Activated CD4-positive, CD25-positive, alpha-beta regulatory T cell treated with anti-CD3 and anti-CD28 coated beads, Interleukin-2, amount 50 U/mL, for 72 hours (primary cell): ENCODE measurements around the gene WDR77.
A peak's percentile ranks its signal among the peaks of the same experiment; 100 is the strongest.

ENCODE experiments used
- DNase-seq: peaks from one replicate; pipeline ENCODE4 v3.0.0; 2021

Gene WDR77

DNA sequence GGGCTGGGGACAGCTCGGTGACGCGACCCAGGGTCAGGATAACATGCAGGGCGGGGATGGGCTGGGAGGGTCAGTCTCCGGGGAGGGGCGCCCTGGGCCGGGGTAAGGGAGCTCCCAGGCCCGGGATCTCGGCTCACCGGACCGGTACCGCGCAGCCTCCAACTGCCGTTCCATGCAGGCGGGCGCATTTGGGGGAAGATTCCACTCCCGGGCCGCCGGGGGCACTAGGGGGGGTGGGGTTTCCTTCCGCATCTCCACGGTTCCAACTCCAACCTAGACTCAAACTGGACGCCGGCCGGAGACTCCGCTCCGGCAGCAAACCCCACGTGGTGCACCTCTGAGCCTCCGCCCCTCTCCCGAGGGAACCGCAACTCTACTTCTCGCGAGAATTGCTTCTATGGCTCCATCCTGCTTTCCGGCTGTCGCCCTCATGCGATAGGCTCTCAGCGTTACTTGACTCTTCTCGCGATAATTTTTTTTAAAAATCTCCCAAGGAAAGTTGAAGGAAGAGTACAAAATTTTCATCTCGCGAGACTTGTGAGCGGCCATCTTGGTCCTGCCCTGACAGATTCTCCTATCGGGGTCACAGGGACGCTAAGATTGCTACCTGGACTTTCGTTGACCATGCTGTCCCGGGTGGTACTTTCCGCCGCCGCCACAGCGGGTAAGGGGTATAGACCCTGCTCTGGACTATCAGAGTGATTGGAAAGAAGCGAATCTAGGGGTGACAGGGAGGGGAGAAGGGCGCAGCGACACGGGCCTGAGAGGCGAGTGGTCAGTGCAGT, at the start of gene WDR77, which contains the start of gene ATP5PB:
TSS of gene WDR77 (minus strand) at position 339 of the 785 bp plus-strand sequence. CDS start at position 252, 87 bp downstream.
TSS of gene ATP5PB (plus strand) at position 547 of the 785 bp plus-strand sequence. CDS start at position 625, 78 bp downstream.
- DNase-seq = peak; percentile 84

DNA sequence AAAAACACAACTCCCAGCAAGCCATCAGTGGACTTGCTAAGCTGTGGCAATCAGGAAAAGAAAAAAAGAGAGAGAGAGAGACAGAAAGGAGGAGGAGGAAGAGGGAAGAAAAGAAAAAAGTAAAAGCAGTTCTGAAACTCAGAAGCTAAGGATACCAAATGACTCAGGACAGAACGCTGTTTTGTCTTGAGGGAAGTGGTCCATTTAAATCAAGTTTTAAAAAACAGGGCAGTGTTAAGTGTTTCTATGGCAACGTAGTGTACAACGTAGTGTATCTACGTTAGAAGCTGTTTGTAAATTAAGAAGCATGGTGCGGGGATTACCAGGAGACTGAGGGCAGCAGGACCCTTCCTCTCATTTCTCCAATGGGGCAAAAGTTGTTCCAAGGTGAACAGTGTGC, 48.5 kb upstream of the WDR77 start:
- DNase-seq = no peak

DNA sequence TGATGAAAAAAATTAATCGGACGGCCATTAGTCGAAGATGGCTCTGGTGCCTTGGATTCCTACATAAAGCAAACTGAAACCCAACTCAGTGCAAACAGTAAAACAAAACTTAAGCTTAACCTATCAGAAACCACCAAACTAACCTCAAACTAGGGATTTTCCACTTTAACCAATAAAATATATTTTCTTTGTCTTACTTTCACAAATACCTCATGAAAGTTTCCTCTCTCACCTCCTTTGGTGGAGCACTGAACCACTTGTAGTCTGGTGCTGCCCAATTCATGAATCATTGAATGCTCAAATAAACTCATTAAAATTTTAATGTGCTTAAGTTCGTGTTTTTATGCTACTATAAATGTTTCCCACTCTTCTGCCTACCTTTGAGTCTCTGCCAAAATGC, 47.3 kb upstream of the WDR77 start:
- DNase-seq = no peak

DNA sequence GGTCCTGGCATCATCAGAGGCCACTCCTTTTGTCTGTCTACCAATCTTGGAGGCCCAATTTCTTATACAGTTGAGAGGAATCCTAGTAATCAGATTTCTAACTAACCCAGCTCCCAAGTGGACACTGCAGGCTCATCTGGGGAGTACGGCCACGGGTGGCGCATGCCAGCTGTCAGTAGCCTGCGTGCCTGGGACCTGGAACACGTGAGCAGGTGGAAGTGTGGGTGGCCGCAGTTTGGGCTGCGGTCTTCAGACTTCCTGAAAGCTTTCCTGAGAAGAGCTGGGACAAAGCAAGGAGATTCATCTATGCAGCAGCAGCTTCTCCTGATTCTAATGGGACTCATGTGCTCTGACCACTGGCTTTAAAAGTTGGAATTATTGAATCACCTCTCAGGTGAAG, 42.0 kb upstream of the WDR77 start:
- DNase-seq = no peak

DNA sequence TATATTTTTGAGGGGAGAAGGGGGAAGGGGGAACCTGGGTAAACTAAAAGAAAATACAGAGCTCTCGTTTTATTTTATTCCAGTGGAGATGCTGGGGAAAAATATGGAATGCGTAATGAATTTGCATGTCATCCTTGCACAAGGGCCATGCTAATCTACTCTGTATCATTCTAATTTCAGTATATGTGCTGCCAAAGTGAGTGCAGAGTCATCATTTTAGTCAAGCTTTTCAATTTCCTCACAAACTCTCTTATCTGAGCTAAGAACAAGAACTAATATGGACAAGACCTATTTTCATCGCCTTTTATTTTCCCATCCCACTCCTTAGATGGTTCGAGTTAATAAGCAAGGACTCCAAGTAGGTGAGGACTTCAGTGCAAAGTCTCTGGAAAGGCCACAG, 41.2 kb upstream of the WDR77 start:
- no peak for DNase-seq

DNA sequence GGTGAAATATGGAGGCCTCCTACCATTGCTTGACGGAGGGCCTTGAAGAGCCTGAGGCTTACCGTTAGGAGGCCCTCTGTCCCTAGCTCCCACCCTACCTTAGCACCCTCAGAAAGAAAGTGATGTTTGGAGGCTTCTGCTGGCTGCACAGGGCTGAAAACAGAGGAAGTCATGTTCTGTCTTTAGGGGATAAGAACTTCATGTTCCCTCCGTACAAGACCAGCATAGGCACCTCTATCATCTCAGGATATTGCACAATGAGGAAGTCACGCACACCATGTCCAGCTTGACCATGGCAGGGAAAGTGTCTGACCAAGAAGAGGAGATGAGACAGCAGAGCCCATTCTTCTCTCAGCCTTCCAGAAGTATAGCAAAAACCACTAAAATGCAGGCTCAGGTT, 40.5 kb upstream of the WDR77 start:
- DNase-seq = no peak

- DNase-seq = no peak
Observed at GRCh38 chr1:111488669-111489068, 39.6 kb upstream of the WDR77 start.

GRCh38 chr1:111487133-111487532, 38.1 kb upstream of the WDR77 start:
- DNase-seq = no peak

GRCh38 chr1:111486431-111486830, 37.4 kb upstream of the WDR77 start:
- DNase-seq = no peak

DNA sequence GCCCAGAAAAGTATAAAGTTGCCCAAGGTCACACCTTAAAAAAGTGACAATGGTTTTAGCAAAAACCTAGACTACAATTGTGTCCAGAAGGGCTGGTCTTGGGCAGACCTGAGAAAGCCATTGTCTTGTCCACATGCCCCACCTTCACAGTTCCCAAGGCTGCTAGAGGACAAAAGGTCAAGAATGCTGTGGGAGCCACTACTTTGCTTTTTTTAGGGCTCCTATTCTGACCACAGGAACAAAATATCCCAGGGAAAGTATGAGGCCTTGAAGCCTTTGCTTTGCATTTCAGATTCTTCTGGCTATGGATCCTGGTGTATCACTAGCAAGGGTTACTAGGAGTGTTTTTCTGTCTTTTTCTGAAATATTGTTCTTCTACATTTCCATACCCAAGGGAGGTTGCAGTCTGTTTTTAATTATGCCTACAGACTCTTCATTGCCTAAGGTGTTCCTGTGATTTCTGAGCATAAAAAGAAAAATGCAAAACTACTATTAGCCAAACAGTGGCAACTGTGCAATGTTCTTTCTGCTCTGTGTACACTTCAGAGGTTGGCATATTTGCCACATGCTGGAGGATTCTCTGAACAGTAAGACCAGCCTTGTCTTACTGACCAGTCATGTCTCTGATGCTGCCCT, 35.5 kb upstream of the WDR77 start:
- DNase-seq = no peak

GRCh38 chr1:111483876-111484275, 34.8 kb upstream of the WDR77 start:
- DNase-seq = no peak

- no peak for DNase-seq
Observed at GRCh38 chr1:111483166-111483565, 34.1 kb upstream of the WDR77 start.

DNA sequence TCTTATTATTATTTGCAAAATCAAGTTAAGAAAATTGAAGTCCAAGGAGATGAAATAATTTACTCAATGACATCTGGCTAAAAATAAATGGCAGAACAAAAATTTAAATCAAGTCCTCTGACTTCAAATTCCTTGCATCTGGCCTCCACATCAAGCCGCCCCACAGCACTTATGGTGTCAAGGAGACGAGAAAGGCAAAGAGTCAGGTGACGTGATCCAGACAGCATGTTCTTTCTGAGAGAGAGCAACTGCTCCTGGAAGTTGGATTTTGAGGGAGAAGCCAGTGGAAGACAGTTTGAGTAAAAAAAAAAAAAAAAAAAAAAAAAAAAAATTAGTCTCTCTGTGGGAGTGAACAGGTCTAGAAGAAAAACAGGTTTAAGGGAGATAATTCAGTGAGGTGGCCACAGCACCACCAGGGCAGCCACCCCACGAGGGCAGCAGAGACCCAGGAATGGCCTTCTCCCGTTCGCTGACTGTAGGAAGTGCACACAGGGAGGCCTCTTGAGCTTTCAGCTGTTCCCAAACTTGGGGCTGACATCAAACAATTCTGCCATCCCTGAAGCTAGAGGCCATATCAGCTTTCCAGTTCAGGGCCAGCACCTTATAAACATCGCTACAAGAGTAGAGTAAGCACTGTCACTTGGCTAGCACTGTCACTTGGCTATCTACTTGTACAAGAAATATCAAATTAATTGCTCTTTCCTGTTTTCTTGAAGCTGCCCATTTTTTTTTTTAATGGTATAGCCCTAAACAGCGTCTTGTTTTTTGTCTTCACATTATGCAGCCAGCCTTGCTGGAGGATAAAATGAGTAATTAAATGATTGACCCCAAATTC, 32.5 kb upstream of the WDR77 start:
- DNase-seq = no peak

- no peak for DNase-seq
Observed at GRCh38 chr1:111480674-111481073, 31.6 kb upstream of the WDR77 start.

GRCh38 chr1:111476761-111477309, 27.8 kb upstream of the WDR77 start:
- no peak for DNase-seq

DNA sequence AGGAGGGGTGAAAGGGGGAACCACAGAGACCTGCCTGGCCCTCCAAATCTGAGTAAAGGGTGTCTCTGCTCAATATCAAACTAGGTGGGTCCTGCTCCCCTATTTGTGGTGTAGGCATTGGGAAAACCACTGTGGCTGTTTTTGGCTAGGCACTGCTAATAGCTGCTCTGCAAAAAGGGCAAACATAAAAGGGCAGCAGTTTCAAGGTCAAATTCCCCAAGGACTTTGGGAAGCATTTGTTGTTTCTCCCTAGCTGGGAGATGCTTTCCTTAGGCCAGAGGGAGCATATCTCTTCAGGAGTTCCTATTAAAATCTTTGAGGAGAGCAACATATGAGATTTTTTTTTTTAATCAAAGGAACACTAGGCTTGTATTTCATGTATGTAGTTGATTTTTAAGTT, 27.2 kb upstream of the WDR77 start:
- no peak for DNase-seq

DNA sequence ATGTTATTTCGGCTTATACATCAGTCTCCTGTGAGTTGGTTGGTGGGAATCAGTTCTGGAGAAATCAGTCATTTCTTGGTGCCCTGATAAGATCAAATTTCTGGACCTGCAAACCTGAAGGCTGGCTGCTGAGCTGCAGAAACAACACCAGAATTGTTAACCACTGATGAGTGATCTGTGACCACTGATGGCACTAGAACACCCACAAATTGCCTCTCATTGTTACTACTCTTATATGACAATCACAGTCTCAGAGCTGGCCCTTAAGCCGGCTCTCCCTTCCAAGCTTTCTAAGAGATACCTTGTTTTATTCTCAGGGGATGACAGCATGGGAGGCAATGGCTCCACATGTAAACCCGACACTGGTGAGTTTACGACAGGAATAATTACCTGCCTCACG, 26.6 kb upstream of the WDR77 start:
- DNase-seq = no peak

DNA sequence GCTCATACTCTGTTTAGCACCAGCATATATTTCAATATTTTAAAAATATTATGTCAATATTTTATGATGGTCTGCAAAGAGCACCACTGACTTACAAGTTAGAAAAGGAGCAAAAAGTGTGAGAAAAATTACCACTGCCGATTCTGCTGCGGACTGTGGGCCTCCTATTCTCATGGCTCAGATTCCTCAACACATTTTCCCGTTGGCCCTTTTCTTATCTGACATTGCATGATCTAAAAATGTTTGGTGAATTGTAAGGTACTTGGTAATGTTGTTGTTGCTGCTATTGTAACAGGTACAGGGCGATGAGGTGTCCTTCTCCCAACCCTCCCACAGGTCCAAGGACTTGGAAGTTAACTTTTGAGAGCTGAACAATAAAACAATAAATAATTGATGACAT, 25.5 kb upstream of the WDR77 start:
- DNase-seq = no peak

- no peak for DNase-seq
Observed at GRCh38 chr1:111474106-111474505, 25.1 kb upstream of the WDR77 start.

- DNase-seq = no peak
Observed at GRCh38 chr1:111471538-111471937, 22.5 kb upstream of the WDR77 start.

GRCh38 chr1:111471012-111471411, 22.0 kb upstream of the WDR77 start:
- peak; percentile 51 for DNase-seq

DNA sequence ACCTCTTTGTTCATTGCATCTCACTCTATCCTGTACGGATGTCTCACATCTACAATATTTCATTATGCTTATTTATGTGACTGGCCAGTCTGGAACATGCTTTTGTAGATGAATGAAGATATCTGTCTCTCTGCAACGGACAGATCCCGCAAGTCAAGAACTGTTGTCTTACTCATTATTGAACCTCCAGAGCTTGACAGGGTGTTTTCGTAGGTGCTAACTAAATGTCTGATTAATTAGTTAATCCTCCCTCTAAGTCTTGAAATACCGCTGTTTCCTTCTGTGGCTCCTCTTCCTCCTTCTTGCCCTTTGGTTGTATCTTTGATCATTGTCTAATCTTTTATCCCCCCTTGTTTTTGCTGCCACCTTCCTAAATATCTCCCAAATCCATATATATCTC, 21.5 kb upstream of the WDR77 start:
- DNase-seq = no peak

DNA sequence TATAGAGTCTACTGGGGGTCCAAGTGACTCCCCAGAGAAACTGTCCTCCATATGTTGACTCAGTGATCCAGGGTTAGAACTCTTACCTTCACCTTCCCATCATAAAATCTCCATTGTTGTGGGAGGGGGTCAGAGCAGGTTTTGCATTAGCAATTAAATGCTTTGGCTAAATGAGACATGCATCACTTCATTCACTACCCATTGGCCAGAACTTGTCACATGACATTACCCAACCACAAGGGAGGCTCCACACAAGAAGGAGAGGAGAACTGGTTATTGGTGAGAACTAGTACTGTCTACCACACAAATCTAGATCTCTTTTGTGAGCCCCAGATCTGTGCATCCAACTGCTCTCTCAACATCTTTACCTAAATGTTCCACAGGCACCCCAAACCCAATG, 20.5 kb upstream of the WDR77 start:
- no peak for DNase-seq
